Activated T-cell treated with anti-CD3 and anti-CD28 coated beads, Interleukin-2, amount 50 U/mL, for 4 hours (primary cell): Measurements from ENCODE around the gene ARFRP1. TPM values are rescaled to one million over a fixed set of nuclear protein-coding genes. Genes with fewer than 3 reads are reported as not detected.
"Not testable (repeated sequence)": the region's sequence is repeated elsewhere in the genome, so short reads cannot be mapped to it uniquely, and the experiment has no call there.

Experiments
- ATAC-seq, 2 donors: fragments of 200-7000 bp; cut with Tn5 transposase; one replicate each; pipeline ENCODE4 v1.10.0; 2021
- DNase-seq: peaks from one replicate; pipeline ENCODE4 v3.0.0-alpha.2; 2020
- H3K27me3 Mint-ChIP-seq: one replicate; pipeline ENCODE4 v1.8.0; 2021; ENCODE audit warnings: low read depth, mixed read lengths
- H3K36me3 Mint-ChIP-seq: one replicate; pipeline ENCODE4 v1.8.0; 2022; ENCODE audit warnings: mixed read lengths; ENCODE audit not compliant: insufficient read depth
- H3K4me1 Mint-ChIP-seq: one replicate; pipeline ENCODE4 v1.8.0; 2021; ENCODE audit warnings: low read depth, mixed read lengths
- H3K4me3 Mint-ChIP-seq: one replicate; pipeline ENCODE4 v1.8.0; 2021; ENCODE audit warnings: mild to moderate bottlenecking, moderate library complexity, mixed read lengths
- H3K9me3 Mint-ChIP-seq: one replicate; pipeline ENCODE4 v1.8.0; 2021; ENCODE audit warnings: mixed read lengths
- total RNA-seq, 3 donors: library from RNA; stranded (reverse); gene quantifications; one replicate each; pipeline ENCODE4 v1.2.1, GENCODE V29; 2021

Gene ARFRP1
- total RNA-seq, 3 donors from 2014 or later: 62.1 to 67.1 (median 63.5) TPM

DNA sequence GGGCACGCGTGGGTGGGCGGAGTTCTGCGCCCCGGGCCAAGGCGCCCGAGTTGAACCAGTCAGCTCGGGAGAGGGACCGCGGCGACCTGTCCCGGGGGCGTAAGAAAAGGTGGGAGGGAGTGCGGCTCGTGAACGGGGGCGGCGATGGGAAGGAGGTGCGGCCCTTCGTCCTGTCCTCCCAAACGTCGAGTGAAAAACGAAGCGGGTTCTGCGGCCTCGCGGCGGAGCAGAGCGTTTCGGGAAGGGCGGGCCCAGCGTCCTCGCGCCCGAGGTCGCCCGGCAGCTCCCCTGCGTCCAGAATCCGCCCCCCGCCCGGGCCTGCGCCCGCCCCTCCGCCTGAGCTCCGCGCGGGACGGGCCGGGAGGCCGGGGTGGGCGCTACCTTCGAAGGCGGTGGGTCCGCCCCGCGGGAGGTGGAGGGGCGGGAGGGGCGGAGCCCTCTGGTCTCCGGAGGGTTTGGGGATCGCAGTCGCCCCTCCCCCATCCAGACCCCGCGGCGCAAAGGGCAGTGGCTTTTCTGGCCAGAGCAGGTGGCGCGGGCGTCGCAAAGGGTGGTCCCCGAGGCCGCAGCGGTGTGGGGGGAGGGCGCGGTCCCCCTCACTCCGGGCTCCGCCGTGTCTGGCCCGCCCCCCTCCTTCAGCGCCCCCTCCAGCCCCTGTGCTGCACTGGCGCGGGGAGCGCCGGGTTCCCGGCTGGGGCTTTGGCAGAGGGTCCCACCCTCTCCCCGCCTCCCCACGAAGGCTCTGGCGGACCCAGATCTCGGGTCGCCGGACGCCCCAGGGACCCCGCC, 55.4 kb downstream of the ARFRP1 start:
- Mint-ChIP-seq H3K4me3 (peak overlapping the region; percentile 65), H3K9me3 (no peaks in the 10 kb centered on the region), H3K4me1 (peaks cover 21% of the 10 kb centered on the region), H3K36me3 (no peaks in the 10 kb centered on the region), H3K27me3 (no peaks in the 10 kb centered on the region)
- DNase-seq: peak; percentile 56
- peak; percentile 47 to 57 for ATAC-seq

- H3K4me3 Mint-ChIP-seq: peak overlapping the region; percentile 80
Observed at GRCh38 chr20:63651942-63652191, 55.9 kb downstream of the ARFRP1 start.

DNA sequence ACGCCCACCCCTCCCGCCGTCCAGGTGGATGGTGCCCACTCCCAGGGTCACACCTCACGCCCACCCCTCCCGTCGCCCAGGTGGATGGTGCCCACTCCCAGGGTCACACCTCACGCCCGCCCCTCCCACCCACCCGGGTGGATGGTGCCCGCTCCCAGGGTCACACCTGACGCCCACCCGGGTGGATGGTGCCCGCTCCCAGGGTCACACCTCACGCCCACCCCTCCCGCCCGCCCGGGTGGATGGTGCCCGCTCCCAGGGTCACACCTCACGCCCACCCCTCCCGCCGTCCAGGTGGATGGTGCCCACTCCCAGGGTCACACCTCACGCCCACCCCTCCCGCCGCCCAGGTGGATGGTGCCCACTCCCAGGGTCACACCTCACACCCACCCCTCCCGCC, 57.3 kb downstream of the ARFRP1 start:
- not testable (repeated sequence) for H3K9me3 Mint-ChIP-seq, H3K4me3 Mint-ChIP-seq, ATAC-seq, DNase-seq, H3K27me3 Mint-ChIP-seq, H3K36me3 Mint-ChIP-seq
- peaks cover 21% of the 10 kb centered on the region for H3K4me1 Mint-ChIP-seq

More at GRCh38 chr20:63651942-63652191, 55.9 kb downstream of the ARFRP1 start:
- Mint-ChIP-seq H3K27me3 (no peaks in the 10 kb centered on the region), H3K36me3 (no peaks in the 10 kb centered on the region), H3K9me3 (no peaks in the 10 kb centered on the region), H3K4me1 (peaks cover 21% of the 10 kb centered on the region)
- no peak for DNase-seq
- peak; percentile 1 to 3 for ATAC-seq

- no peaks in the 10 kb centered on the region for H3K36me3 Mint-ChIP-seq
- no peak for DNase-seq
- H3K4me1 Mint-ChIP-seq: peaks cover 12% of the 10 kb centered on the region
- no peak for ATAC-seq
- H3K4me3 Mint-ChIP-seq: no peak overlapping the region
- no peaks in the 10 kb centered on the region for H3K27me3 Mint-ChIP-seq
- H3K9me3 Mint-ChIP-seq: no peaks in the 10 kb centered on the region
Observed at GRCh38 chr20:63648895-63649589, 58.7 kb downstream of the ARFRP1 start.

Other genes with a start within 250 kb of the ARFRP1 start
- gene KCNQ2, start 235.3 kb downstream of the ARFRP1 start, total RNA-seq: not detected
- gene EEF1A2, start 208.9 kb downstream of the ARFRP1 start, total RNA-seq: under 1 TPM; 0.63 to 0.96 (median 0.74) TPM
- 100 to 1,000 TPM; 137 to 171 (median 165) TPM for gene PPDPF, start 187.2 kb downstream of the ARFRP1 start, total RNA-seq
- gene PTK6, start 170.6 kb downstream of the ARFRP1 start, total RNA-seq: under 1 TPM; 0.13 to 0.21 (median 0.16) TPM
- gene SRMS, start 160.2 kb downstream of the ARFRP1 start, total RNA-seq: not detected
- under 1 TPM; 0.13 to 0.19 (median 0.18) TPM for gene FNDC11, start 153.8 kb downstream of the ARFRP1 start, total RNA-seq
- gene HELZ2, start 133.7 kb downstream of the ARFRP1 start, total RNA-seq: 10 to 100 TPM in 1 of 3 donors, 1 to 10 TPM in 2; 7.4 to 11.9 (median 7.8) TPM
- 10 to 100 TPM; 14.6 to 16.1 (median 15.1) TPM for gene GMEB2, start 80.9 kb downstream of the ARFRP1 start, total RNA-seq
- gene STMN3, start 54.6 kb downstream of the ARFRP1 start, total RNA-seq: 10 to 100 TPM; 11.4 to 16.2 (median 12.4) TPM
- gene RTEL1, start 49.7 kb downstream of the ARFRP1 start, total RNA-seq: 10 to 100 TPM; 50.6 to 67.7 (median 62.3) TPM
- gene TNFRSF6B, start 11.3 kb downstream of the ARFRP1 start, total RNA-seq: under 1 TPM in 1 of 3 donors, not detected in 2; 0.47 TPM
- gene ZGPAT, start 63 bp upstream of the ARFRP1 start, total RNA-seq: 10 to 100 TPM; 38.1 to 43.9 (median 42.0) TPM
- 10 to 100 TPM in 1 of 3 donors, 1 to 10 TPM in 2; 7.1 to 10.4 (median 9.3) TPM for gene LIME1, start 28.7 kb upstream of the ARFRP1 start, total RNA-seq
- gene SLC2A4RG, start 31.8 kb upstream of the ARFRP1 start, total RNA-seq: 10 to 100 TPM; 17.2 to 18.1 (median 17.3) TPM
- 1 to 10 TPM in 2 of 3 donors, under 1 TPM in 1; 0.89 to 3.8 (median 2.2) TPM for gene ZBTB46, start 123.3 kb upstream of the ARFRP1 start, total RNA-seq
- not detected for gene ABHD16B, start 153.5 kb upstream of the ARFRP1 start, total RNA-seq
- gene TPD52L2, start 157.3 kb upstream of the ARFRP1 start, total RNA-seq: 10 to 100 TPM; 87.4 to 95.0 (median 89.3) TPM
- 10 to 100 TPM; 37.2 to 38.5 (median 37.8) TPM for gene DNAJC5, start 187.2 kb upstream of the ARFRP1 start, total RNA-seq
- gene UCKL1, start 248.4 kb upstream of the ARFRP1 start, total RNA-seq: 10 to 100 TPM; 48.8 to 59.4 (median 56.6) TPM